ENCODE data around the gene SLC9A2.

- TF ChIP-seq POLR2AphosphoS5 (IDR thresholded peaks at IDR 0.05; ENCODE audit: borderline replicate concordance, low read depth, low read length) (no peak), EZH2 (IDR thresholded peaks at IDR 0.05) (no peak)
These were observed 47.7 kb downstream of the SLC9A2 start for GRCh38 chr2:102667072-102667471.

Measured in SK-N-MC (cell line).